Measurements from ENCODE around the gene TMEM120B.

Gene TMEM120B

DNA sequence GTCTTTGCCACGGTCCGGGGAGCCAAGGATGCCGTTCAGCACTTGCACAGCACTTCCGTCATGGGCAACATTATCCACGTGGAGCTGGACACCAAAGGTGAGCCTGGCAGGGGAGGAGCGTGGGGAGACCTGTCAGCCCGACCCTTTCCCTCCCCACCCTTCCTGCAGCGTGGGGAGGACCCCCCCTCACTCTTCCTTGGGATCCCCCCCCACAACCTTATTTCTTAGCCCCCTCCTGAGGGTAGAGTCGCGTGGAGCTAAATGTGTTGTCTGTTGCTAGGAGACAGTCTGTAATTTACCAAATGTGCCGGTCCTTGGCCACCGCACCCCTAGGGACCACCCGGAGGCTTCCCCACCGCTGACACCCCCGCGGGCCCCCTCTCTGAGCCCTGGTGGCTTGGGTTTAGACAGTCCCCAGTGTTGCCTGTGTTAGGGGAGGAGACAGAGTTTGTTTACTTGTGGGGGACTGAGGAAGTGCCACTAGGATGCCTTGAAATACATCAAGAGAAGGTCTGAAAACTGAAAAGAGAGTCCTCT, 93.5 kb downstream of the TMEM120B start:
- no peak for FAIRE-seq

- FAIRE-seq: no peak
These were observed 94.2 kb downstream of the TMEM120B start for GRCh38 chr12:121806546-121807423.

- FAIRE-seq: no peak
These were observed 95.2 kb downstream of the TMEM120B start for GRCh38 chr12:121807642-121808347.

DNA sequence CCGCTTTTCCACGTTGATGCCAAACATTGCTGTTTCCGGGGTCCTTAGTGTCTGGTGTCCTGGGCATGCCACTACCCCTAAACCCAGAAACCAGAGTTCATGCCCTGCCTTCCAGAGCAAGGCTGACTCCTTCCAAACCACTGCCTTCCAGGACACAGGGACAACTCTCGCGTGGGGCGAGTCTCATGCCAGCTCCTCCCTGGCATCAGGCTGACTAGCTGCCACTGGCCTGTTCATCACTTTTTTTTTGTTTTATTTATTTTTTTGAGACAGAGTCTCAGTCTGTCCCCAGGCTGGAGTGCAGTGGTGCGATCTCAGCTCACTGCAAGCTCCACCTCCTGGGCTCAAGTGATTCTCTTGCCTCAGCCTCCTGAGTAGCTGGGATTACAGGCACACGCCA, 96.1 kb downstream of the TMEM120B start:
- FAIRE-seq: no peak

- FAIRE-seq: no peak
These were observed 97.2 kb downstream of the TMEM120B start for GRCh38 chr12:121809712-121810116.

GRCh38 chr12:121810234-121810817, 97.8 kb downstream of the TMEM120B start:
- FAIRE-seq: no peak

DNA sequence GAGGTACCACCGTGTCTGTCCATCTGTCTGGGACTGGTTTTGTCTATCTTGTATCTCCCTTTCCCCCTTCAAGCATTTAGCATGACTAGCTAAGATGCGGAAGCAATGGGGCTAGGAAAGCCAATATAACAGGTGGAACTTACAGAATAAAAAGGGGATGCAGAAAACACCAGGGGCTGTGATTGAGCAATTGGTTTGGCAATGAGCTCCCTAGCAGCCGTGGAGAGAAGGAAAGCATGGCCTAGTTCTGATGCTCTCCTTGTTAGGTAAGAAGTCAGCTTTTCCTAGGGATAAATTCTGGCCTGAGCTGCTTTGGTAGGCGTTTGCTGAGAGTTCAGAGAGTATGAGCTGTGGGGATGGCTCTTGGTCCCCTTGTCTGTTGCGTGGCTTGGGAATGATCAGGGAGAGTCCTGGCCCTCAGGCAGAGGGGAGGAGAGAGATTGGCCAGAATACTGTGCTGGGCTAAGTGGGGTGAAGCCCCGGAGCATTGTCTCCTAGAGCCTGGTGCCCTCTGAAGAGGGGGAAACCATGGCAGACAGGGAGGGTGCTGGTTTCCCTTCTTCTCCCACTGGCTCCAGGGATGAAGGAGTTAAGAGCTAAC, 98.4 kb downstream of the TMEM120B start:
- FAIRE-seq: no peak

- FAIRE-seq: no peak
These were observed 99.1 kb downstream of the TMEM120B start for GRCh38 chr12:121811434-121812319.

GRCh38 chr12:121812320-121812871, 99.8 kb downstream of the TMEM120B start:
- FAIRE-seq: no peak

GRCh38 chr12:121812921-121813896, 100.7 kb downstream of the TMEM120B start:
- no peak for FAIRE-seq

DNA sequence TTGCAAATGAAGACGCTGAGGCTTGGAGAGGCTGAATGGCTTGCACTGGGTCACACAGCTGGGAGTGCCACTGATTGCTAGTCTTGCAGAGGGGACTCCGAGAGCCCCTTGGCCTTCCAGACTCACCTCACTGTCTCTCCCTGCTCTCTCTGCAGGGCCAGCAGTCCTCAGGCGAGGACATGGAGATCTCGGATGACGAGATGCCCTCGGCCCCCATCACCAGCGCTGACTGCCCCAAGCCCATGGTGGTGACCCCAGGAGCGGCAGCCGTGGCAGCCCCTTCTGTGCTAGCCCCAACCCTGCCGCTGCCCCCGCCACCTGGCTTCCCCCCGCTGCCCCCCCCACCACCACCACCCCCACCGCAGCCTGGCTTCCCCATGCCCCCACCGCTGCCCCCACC, 101.4 kb downstream of the TMEM120B start:
- no peak for FAIRE-seq

DNA sequence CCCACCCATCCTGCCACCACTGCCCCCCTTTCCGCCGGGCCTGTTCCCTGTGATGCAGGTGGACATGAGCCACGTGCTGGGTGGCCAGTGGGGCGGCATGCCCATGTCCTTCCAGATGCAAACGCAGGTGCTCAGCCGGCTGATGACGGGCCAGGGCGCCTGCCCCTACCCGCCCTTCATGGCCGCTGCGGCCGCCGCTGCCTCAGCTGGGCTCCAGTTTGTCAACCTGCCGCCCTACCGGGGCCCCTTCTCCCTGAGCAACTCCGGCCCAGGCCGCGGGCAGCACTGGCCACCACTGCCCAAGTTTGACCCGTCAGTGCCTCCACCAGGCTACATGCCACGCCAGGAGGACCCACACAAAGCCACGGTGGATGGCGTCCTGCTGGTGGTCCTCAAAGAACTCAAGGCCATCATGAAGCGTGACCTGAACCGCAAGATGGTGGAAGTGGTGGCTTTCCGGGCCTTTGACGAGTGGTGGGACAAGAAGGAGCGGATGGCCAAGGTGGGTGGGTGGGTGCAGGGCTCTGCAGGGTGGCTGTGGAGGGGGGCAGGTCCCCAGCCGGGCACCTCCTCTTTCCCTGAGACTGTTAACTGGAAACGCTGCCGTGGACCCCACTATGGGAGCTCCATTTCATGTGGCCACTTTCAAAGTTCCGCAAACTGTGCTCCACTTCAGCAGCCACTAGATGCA, 102.0 kb downstream of the TMEM120B start:
- FAIRE-seq: no peak

- no peak for FAIRE-seq
These were observed 102.7 kb downstream of the TMEM120B start for GRCh38 chr12:121815263-121815662.

- no peak for FAIRE-seq
These were observed 104.5 kb downstream of the TMEM120B start for GRCh38 chr12:121816925-121817647.

GRCh38 chr12:121817648-121818043, 105.1 kb downstream of the TMEM120B start:
- no peak for FAIRE-seq

DNA sequence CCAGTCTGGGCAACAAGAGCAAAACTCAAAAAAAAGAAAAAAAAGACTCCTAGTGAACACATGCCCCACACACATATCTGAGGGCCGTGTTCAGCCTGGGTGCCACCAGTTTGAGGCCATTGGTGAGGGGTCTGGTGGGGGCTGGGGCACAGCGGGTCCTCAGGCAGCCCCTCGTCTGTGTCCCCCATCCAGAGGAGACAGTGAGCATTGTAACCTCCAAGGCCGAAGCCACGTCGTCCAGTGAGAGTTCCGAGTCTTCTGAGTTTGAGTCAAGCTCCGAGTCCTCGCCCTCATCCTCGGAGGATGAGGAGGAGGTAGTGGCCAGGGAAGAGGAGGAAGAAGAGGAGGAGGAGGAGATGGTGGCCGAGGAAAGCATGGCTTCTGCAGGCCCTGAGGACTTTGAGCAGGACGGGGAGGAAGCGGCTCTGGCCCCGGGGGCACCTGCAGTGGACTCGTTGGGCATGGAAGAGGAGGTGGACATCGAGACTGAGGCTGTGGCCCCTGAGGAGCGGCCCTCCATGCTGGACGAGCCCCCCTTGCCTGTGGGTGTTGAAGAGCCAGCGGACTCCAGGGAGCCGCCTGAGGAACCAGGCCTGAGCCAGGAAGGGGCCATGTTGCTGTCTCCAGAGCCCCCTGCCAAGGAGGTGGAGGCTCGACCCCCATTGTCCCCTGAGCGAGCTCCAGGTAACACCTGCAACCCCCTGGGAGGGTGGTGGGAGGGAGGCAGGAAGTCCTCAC, 106.8 kb downstream of the TMEM120B start:
- FAIRE-seq: no peak

DNA sequence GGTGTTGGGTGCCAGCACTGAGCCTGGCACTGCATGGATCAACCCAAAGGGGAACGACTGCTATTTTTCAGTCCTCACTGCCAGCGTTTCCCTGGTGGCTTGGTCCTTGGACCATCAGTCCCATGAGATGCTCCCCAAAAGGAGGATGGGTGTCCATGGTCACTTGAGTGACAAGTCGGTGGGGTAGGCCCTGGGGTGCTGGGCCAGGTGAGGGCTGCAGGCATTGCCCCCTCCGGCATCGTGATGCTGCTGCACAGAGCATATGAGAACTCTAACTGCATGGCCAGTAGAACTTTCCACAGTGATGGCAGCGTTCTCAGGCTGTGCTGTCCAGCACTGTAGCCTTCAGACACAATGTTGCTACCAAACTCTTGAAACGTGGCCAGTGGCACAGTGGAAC, 107.5 kb downstream of the TMEM120B start:
- no peak for FAIRE-seq

DNA sequence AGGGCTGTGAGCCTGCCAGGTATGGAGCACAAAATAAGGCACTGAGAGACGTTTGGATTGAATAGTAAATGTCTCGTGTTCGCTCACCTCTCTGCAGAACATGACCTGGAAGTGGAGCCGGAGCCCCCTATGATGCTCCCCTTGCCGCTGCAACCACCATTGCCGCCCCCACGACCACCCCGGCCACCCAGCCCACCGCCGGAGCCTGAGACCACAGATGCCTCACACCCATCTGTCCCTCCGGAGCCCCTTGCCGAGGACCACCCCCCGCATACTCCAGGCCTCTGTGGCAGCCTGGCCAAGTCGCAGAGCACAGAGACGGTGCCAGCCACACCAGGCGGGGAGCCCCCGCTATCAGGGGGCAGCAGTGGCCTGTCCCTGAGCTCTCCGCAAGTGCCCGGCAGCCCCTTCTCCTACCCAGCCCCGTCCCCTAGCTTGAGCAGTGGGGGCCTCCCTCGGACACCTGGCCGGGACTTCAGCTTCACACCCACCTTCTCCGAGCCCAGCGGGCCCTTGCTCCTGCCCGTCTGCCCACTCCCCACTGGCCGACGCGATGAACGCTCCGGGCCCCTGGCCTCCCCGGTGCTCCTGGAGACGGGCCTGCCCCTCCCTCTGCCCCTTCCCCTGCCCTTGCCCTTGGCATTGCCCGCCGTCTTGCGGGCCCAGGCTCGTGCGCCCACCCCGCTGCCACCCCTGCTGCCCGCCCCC, 110.0 kb downstream of the TMEM120B start:
- FAIRE-seq: no peak
